SK-N-SH treated with all-trans-retinoic acid at 6 μM for 48 hours (cell line): ENCODE data around the gene TMEM237.

ENCODE experiments used
- ATAC-seq: fragments of 200-7000 bp; cut with Tn5 transposase; 3 replicates; pipeline ENCODE4 v1.9.1; 2020; ENCODE audit warnings: mild to moderate bottlenecking, moderate library complexity
- ARNTL ChIP-seq: fragments of 450-650 bp; formaldehyde crosslinking; IDR thresholded peaks from 2 replicates; pipeline ENCODE4 v1.5.0; 2020; ENCODE audit warnings: low read depth, mild to moderate bottlenecking, moderate library complexity, borderline replicate concordance
- BACH2 ChIP-seq: fragments of 250-450 bp; sonication (Bioruptor Pico); IDR thresholded peaks from 2 replicates; pipeline ENCODE4 v1.9.0; 2021; ENCODE audit warnings: mild to moderate bottlenecking, borderline replicate concordance
- ESRRG ChIP-seq: fragments of 250-450 bp; sonication (Bioruptor Pico); IDR thresholded peaks from 2 replicates; pipeline ENCODE4 v1.6.1; 2021; ENCODE audit warnings: mild to moderate bottlenecking
- GLIS3 ChIP-seq: fragments of 250-450 bp; sonication (Bioruptor Pico); IDR thresholded peaks from 2 replicates; pipeline ENCODE4 v1.5.0; 2020; ENCODE audit warnings: mild to moderate bottlenecking, moderate library complexity
- ISL1 ChIP-seq: fragments of 250-450 bp; sonication (Bioruptor Pico); IDR thresholded peaks from 2 replicates; pipeline ENCODE4 v2.1.2; 2022; ENCODE audit warnings: mild to moderate bottlenecking, moderate library complexity
- PPARA ChIP-seq: fragments of 250-450 bp; sonication (Bioruptor Pico); IDR thresholded peaks from 2 replicates; pipeline ENCODE4 v1.5.0; 2020; ENCODE audit warnings: mild to moderate bottlenecking, borderline replicate concordance
- RARB ChIP-seq: fragments of 250-450 bp; sonication (Bioruptor Pico); IDR thresholded peaks from 2 replicates; pipeline ENCODE4 v1.8.0; 2021; ENCODE audit warnings: mild to moderate bottlenecking, moderate library complexity
- SNAI2 ChIP-seq: fragments of 250-450 bp; sonication (Bioruptor Pico); IDR thresholded peaks from 2 replicates; pipeline ENCODE4 v1.5.0; 2020; ENCODE audit warnings: mild to moderate bottlenecking, moderate library complexity
- TCF4 ChIP-seq: fragments of 250-450 bp; sonication (Bioruptor Pico); IDR thresholded peaks from 2 replicates; pipeline ENCODE4 v1.8.0; 2021; ENCODE audit warnings: mild to moderate bottlenecking, moderate library complexity, borderline replicate concordance
- ZC3H10 ChIP-seq: fragments of 250-450 bp; sonication (Bioruptor Pico); IDR thresholded peaks from 2 replicates; pipeline ENCODE4 v1.5.1; 2021; ENCODE audit warnings: mild to moderate bottlenecking, moderate library complexity
- ZFP3 ChIP-seq: fragments of 250-450 bp; sonication (Bioruptor Pico); IDR thresholded peaks from 2 replicates; pipeline ENCODE4 v1.5.0; 2020; ENCODE audit warnings: mild to moderate bottlenecking, moderate library complexity
- ZFP30 ChIP-seq: fragments of 450-650 bp; formaldehyde crosslinking; IDR thresholded peaks from 2 replicates; pipeline ENCODE4 v1.5.0; 2022; ENCODE audit warnings: mild to moderate bottlenecking, moderate library complexity
- ZNF565 ChIP-seq: fragments of 450-650 bp; formaldehyde crosslinking; conservative IDR thresholded peaks from 2 replicates; pipeline ENCODE4 v1.5.0; 2020; ENCODE audit warnings: low read depth, mild to moderate bottlenecking, moderate library complexity
- ZNF70 ChIP-seq: fragments of 450-650 bp; formaldehyde crosslinking; IDR thresholded peaks from 2 replicates; pipeline ENCODE4 v1.5.0; 2020; ENCODE audit warnings: mild to moderate bottlenecking, moderate library complexity
- TF ChIP-seq, protein P1 (sequence below): fragments of 250-450 bp; sonication (Bioruptor Pico); IDR thresholded peaks from 2 replicates; pipeline ENCODE4 v1.8.0; 2020; ENCODE audit warnings: mild to moderate bottlenecking, moderate library complexity, borderline replicate concordance
- TF ChIP-seq, protein P2 (sequence below): fragments of 250-450 bp; sonication (Bioruptor Pico); IDR thresholded peaks from 2 replicates; pipeline ENCODE4 v1.5.1; 2021; ENCODE audit warnings: mild to moderate bottlenecking, moderate library complexity
- TF ChIP-seq, protein P3 (sequence below): fragments of 250-450 bp; sonication (Bioruptor Pico); IDR thresholded peaks from 2 replicates; pipeline ENCODE4 v1.5.0; 2020; ENCODE audit warnings: mild to moderate bottlenecking, moderate library complexity
- TF ChIP-seq, protein P4 (sequence below): fragments of 250-450 bp; sonication (Bioruptor Pico); IDR thresholded peaks from 2 replicates; pipeline ENCODE4 v1.8.0; 2021; ENCODE audit warnings: low read depth, mild to moderate bottlenecking, moderate library complexity, borderline replicate concordance

TMEM237 gene

DNA sequence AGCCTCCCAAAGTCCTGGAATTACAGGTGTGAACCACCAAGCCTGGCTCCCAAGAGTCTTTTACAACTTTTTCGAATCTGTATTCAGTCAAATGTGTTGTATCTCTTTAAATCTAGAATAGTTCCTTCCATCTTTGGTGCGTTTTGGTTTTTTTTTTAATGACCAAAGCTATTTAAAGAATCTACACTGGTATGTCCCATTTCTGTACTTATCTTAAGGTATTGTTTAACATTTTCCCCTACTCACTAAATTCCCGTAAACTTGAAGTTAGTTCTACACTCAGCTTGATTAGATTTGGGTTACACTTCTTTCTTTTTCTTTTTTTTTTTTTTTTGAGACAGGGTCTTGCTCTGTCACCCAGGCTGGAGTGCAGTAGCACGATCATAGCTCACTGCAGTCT is 63.8 kb downstream of the TMEM237 start:
- TF ChIP-seq ZNF70 (CRISPR knock-in tag) = no peak
- TF ChIP-seq, protein P1, sequence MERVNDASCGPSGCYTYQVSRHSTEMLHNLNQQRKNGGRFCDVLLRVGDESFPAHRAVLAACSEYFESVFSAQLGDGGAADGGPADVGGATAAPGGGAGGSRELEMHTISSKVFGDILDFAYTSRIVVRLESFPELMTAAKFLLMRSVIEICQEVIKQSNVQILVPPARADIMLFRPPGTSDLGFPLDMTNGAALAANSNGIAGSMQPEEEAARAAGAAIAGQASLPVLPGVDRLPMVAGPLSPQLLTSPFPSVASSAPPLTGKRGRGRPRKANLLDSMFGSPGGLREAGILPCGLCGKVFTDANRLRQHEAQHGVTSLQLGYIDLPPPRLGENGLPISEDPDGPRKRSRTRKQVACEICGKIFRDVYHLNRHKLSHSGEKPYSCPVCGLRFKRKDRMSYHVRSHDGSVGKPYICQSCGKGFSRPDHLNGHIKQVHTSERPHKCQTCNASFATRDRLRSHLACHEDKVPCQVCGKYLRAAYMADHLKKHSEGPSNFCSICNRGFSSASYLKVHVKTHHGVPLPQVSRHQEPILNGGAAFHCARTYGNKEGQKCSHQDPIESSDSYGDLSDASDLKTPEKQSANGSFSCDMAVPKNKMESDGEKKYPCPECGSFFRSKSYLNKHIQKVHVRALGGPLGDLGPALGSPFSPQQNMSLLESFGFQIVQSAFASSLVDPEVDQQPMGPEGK (CRISPR knock-in tag) = no peak
- no peak for TF ChIP-seq GLIS3
- no peak for TF ChIP-seq ZC3H10 (CRISPR knock-in tag)
- TF ChIP-seq, protein P2, sequence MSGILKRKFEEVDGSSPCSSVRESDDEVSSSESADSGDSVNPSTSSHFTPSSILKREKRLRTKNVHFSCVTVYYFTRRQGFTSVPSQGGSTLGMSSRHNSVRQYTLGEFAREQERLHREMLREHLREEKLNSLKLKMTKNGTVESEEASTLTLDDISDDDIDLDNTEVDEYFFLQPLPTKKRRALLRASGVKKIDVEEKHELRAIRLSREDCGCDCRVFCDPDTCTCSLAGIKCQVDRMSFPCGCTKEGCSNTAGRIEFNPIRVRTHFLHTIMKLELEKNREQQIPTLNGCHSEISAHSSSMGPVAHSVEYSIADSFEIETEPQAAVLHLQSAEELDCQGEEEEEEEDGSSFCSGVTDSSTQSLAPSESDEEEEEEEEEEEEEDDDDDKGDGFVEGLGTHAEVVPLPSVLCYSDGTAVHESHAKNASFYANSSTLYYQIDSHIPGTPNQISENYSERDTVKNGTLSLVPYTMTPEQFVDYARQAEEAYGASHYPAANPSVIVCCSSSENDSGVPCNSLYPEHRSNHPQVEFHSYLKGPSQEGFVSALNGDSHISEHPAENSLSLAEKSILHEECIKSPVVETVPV = no peak
- TF ChIP-seq, protein P3, sequence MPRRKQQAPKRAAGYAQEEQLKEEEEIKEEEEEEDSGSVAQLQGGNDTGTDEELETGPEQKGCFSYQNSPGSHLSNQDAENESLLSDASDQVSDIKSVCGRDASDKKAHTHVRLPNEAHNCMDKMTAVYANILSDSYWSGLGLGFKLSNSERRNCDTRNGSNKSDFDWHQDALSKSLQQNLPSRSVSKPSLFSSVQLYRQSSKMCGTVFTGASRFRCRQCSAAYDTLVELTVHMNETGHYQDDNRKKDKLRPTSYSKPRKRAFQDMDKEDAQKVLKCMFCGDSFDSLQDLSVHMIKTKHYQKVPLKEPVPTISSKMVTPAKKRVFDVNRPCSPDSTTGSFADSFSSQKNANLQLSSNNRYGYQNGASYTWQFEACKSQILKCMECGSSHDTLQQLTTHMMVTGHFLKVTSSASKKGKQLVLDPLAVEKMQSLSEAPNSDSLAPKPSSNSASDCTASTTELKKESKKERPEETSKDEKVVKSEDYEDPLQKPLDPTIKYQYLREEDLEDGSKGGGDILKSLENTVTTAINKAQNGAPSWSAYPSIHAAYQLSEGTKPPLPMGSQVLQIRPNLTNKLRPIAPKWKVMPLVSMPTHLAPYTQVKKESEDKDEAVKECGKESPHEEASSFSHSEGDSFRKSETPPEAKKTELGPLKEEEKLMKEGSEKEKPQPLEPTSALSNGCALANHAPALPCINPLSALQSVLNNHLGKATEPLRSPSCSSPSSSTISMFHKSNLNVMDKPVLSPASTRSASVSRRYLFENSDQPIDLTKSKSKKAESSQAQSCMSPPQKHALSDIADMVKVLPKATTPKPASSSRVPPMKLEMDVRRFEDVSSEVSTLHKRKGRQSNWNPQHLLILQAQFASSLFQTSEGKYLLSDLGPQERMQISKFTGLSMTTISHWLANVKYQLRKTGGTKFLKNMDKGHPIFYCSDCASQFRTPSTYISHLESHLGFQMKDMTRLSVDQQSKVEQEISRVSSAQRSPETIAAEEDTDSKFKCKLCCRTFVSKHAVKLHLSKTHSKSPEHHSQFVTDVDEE = no peak
- TF ChIP-seq, protein P4, sequence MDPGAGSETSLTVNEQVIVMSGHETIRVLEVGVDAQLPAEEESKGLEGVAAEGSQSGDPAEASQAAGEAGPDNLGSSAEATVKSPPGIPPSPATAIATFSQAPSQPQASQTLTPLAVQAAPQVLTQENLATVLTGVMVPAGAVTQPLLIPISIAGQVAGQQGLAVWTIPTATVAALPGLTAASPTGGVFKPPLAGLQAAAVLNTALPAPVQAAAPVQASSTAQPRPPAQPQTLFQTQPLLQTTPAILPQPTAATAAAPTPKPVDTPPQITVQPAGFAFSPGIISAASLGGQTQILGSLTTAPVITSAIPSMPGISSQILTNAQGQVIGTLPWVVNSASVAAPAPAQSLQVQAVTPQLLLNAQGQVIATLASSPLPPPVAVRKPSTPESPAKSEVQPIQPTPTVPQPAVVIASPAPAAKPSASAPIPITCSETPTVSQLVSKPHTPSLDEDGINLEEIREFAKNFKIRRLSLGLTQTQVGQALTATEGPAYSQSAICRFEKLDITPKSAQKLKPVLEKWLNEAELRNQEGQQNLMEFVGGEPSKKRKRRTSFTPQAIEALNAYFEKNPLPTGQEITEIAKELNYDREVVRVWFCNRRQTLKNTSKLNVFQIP (CRISPR knock-in tag) = no peak
- TF ChIP-seq BACH2 (CRISPR knock-in tag) = no peak
- 0 out of 3 replicates have a peak, but pooled peaks have one; percentile 21 for ATAC-seq

DNA sequence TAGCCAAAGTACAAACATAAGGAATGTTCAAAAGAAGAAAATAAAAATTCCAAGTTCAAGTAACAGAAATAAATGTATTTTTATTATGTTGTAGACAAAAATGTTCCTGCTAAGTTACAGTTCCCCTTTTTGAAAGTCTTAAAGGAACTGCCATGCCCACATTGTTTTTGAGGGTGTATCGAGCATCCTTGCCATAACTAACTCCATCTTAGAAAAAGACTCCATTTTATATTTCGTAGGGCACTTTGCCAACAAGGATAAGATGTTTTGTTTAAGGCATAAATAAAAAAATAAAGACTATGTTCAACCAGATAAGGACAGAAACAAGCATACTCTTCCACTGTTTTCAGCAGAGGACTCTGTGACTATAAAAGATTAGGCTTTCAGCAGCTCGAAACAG is 67.3 kb downstream of the TMEM237 start:
- no peak for ATAC-seq
- TF ChIP-seq ESRRG (CRISPR knock-in tag) (no peak), SNAI2 (CRISPR knock-in tag) (no peak), ARNTL (CRISPR knock-in tag) (no peak), ZFP30 (CRISPR knock-in tag) (no peak), ZNF565 (CRISPR knock-in tag) (no peak)
- TF ChIP-seq, protein P1 (CRISPR knock-in tag) = no peak

DNA sequence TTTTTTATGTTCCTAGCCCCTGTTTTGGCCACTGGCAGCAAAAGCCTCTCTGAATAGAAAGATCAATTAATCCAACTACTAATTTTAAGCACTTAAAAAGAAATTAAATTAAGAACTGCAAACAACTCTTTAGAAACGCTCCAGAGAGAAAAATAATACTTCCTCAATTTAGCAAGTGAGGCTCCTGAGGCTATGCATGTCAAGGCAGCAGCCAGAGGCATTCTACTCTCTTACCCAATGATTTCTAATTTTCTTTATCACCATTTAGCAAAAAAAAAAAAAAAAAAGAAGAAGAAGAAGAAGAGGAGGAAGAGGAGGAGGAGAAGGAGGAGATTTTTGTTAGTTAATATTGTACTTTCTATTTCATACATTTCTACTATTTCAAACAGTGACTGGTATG is 68.5 kb downstream of the TMEM237 start:
- no peak for ATAC-seq
- TF ChIP-seq ISL1 (CRISPR knock-in tag) (no peak), ZFP3 (CRISPR knock-in tag) (no peak), ZFP30 (CRISPR knock-in tag) (no peak), PPARA (no peak), RARB (CRISPR knock-in tag) (no peak), GLIS3 (no peak), ZC3H10 (CRISPR knock-in tag) (no peak), TCF4 (CRISPR knock-in tag) (no peak), ZNF565 (CRISPR knock-in tag) (no peak), ZNF70 (CRISPR knock-in tag) (no peak)
- TF ChIP-seq, protein P4 (CRISPR knock-in tag) = no peak
- TF ChIP-seq, protein P1 (CRISPR knock-in tag) = no peak
